Myocyte (in vitro differentiated cells): ENCODE data around the gene AZIN2. TPM values are rescaled to one million over a fixed set of nuclear protein-coding genes. Genes with fewer than 3 reads are reported as not detected.

ENCODE experiments used
- total RNA-seq: library from RNA; depleted of rRNA; stranded (reverse); fragments of >200 nt; gene quantifications from 2 replicates; pipeline ENCODE4 v1.2.3, GENCODE V29; 2014

The AZIN2 gene
- total RNA-seq, 1 donor from 2014 or later: 10.7 TPM

Other genes with a start within 250 kb of the AZIN2 start
- gene FNDC5, start 210.2 kb upstream of the AZIN2 start, total RNA-seq: 392 and 577 TPM in 2 replicates
- 0.88 TPM in 1 of 2 replicates, not detected in the other for gene HPCA, start 194.7 kb upstream of the AZIN2 start, total RNA-seq
- gene TMEM54, start 179.8 kb upstream of the AZIN2 start, total RNA-seq: 28.3 and 44.2 TPM in 2 replicates
- 14.9 and 23.4 TPM in 2 replicates for gene RNF19B, start 116.3 kb upstream of the AZIN2 start, total RNA-seq
- gene AK2, start 44.3 kb upstream of the AZIN2 start, total RNA-seq: 127 and 166 TPM in 2 replicates
- gene TRIM62, start 100.9 kb downstream of the AZIN2 start, total RNA-seq: 16.8 and 20.8 TPM in 2 replicates
- gene ZNF362, start 175.3 kb downstream of the AZIN2 start, total RNA-seq: 20.4 and 28.0 TPM in 2 replicates
- gene A3GALT2, start 239.9 kb downstream of the AZIN2 start, total RNA-seq: 0.32 TPM in 1 of 2 replicates, not detected in the other